ENCODE results near the gene EPHB6.

DNA sequence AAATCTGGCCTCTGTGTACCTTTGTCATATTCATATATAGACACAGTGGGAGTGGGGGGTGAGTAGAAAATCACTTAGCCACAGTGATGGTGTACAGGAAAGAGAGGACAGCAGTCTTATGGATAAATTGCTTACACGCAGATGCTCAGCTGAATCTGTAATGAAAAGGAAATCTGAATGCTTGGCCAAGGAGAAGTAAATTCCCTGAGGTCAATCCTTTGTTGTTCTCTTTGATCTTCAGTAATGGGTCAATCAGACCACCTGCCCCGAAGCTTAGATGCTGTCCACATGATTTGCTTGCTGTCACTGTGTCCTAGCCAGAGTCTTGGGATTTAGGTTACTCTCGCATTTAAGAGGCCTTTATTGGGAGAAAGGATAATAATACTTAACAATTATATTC is 18.4 kb upstream of the EPHB6 start:
- TF ChIP-seq, protein P1, sequence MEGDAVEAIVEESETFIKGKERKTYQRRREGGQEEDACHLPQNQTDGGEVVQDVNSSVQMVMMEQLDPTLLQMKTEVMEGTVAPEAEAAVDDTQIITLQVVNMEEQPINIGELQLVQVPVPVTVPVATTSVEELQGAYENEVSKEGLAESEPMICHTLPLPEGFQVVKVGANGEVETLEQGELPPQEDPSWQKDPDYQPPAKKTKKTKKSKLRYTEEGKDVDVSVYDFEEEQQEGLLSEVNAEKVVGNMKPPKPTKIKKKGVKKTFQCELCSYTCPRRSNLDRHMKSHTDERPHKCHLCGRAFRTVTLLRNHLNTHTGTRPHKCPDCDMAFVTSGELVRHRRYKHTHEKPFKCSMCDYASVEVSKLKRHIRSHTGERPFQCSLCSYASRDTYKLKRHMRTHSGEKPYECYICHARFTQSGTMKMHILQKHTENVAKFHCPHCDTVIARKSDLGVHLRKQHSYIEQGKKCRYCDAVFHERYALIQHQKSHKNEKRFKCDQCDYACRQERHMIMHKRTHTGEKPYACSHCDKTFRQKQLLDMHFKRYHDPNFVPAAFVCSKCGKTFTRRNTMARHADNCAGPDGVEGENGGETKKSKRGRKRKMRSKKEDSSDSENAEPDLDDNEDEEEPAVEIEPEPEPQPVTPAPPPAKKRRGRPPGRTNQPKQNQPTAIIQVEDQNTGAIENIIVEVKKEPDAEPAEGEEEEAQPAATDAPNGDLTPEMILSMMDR (IDR thresholded peaks at IDR 0.05), result no peak
- no peak for TF ChIP-seq POLR2A (IDR thresholded peaks at IDR 0.05)
- no peak for TF ChIP-seq POLR2AphosphoS5 (IDR thresholded peaks at IDR 0.05)

All from breast epithelium (tissue), 3 donors.